Measurements from ENCODE around the gene NXPH1.

Gene NXPH1

GRCh38 chr7:8437606-8438005 lies 4.2 kb downstream of the NXPH1 start:
- no peak for DNase-seq

GRCh38 chr7:8440670-8441069 lies 7.3 kb downstream of the NXPH1 start:
- no peak for DNase-seq

- no peak for DNase-seq
These were observed 7.9 kb downstream of the NXPH1 start for GRCh38 chr7:8441106-8441965.

GRCh38 chr7:8442051-8442813 lies 8.8 kb downstream of the NXPH1 start:
- DNase-seq, result no peak

GRCh38 chr7:8442814-8443304 lies 9.4 kb downstream of the NXPH1 start:
- peak; percentile 32 for DNase-seq

- no peak for DNase-seq
These were observed 10.4 kb downstream of the NXPH1 start for GRCh38 chr7:8443576-8444467.

- DNase-seq, result no peak
These were observed 11.0 kb downstream of the NXPH1 start for GRCh38 chr7:8444468-8444769.

GRCh38 chr7:8453535-8453934 lies 20.1 kb downstream of the NXPH1 start:
- DNase-seq, result no peak

GRCh38 chr7:8455426-8455825 lies 22.0 kb downstream of the NXPH1 start:
- no peak for DNase-seq

- no peak for DNase-seq
These were observed 28.9 kb downstream of the NXPH1 start for GRCh38 chr7:8462309-8462708.

GRCh38 chr7:8465338-8465737 lies 31.9 kb downstream of the NXPH1 start:
- no peak for DNase-seq

- no peak for DNase-seq
These were observed 47.1 kb downstream of the NXPH1 start for GRCh38 chr7:8480527-8480926.

GRCh38 chr7:8481096-8481495 lies 47.7 kb downstream of the NXPH1 start:
- no peak for DNase-seq

GRCh38 chr7:8481752-8482446 lies 48.5 kb downstream of the NXPH1 start:
- no peak for DNase-seq

- no peak for DNase-seq
These were observed 57.1 kb downstream of the NXPH1 start for GRCh38 chr7:8490391-8491045.

- DNase-seq, result no peak
These were observed 57.7 kb downstream of the NXPH1 start for GRCh38 chr7:8491106-8491505.

- DNase-seq, result no peak
These were observed 58.4 kb downstream of the NXPH1 start for GRCh38 chr7:8491544-8492489.

GRCh38 chr7:8499128-8499527 lies 65.7 kb downstream of the NXPH1 start:
- no peak for DNase-seq

GRCh38 chr7:8500286-8500685 lies 66.9 kb downstream of the NXPH1 start:
- DNase-seq, result no peak

- DNase-seq, result no peak
These were observed 74.2 kb downstream of the NXPH1 start for GRCh38 chr7:8507566-8507965.

- DNase-seq, result no peak
These were observed 76.2 kb downstream of the NXPH1 start for GRCh38 chr7:8509621-8510020.
